H1 (cell line): ENCODE data around the gene CNOT6L. TPM values are rescaled to one million over a fixed set of nuclear protein-coding genes. Genes with fewer than 3 reads are reported as not detected.

Experiments used
- CTCF ChIA-PET: fragments of 300-600 bp; sonication (Branson Sonifier 250); formaldehyde crosslinking; loops from one replicate; lab custom pipeline; 2021; ENCODE audit not compliant: partially characterized antibody; lab: Charles Lee
- POLR2A ChIA-PET: fragments of 300-600 bp; sonication (Branson Sonifier 250); formaldehyde crosslinking; loops from one replicate; lab custom pipeline; 2021; ENCODE audit warnings: inconsistent platforms; ENCODE audit not compliant: partially characterized antibody; lab: Charles Lee
- DNase-seq, 2 experiments: peaks; one replicate each; pipeline versions ENCODE4 v3.0.0 to v3.0.0-alpha.2; 2010 to 2022; ENCODE audit warnings: low spot score in 2 of 2, low read depth in 1 of 2, mixed read lengths in 1 of 2
- FAIRE-seq: peaks from 2 replicates; lab custom pipeline; 2011; peaks lifted over from hg19 to GRCh38; lab: Jason Lieb, UNC
- H2AFZ ChIP-seq: 2 replicates; pipeline ENCODE4 v1.8.1; 2012; ENCODE audit warnings: low read length, inconsistent platforms
- H2AK5ac ChIP-seq: 2 replicates; pipeline ENCODE4 v1.6.1; 2013; ENCODE audit warnings: low read depth, low read length
- H2BK120ac ChIP-seq: replicated peaks from 2 replicates; pipeline ENCODE3; 2013; ENCODE audit warnings: low read depth, low read length, inconsistent platforms
- H2BK12ac ChIP-seq: 2 replicates; pipeline ENCODE4 v1.6.1; 2013; ENCODE audit warnings: low read depth, low read length
- H2BK15ac ChIP-seq: 2 replicates; pipeline ENCODE4 v1.6.1; 2013; ENCODE audit warnings: low read length
- H2BK20ac ChIP-seq: 2 replicates; pipeline ENCODE4 v1.6.1; 2013; ENCODE audit warnings: low read length
- H2BK5ac ChIP-seq: 2 replicates; pipeline ENCODE4 v1.6.1; 2013; ENCODE audit warnings: low read depth, low read length
- H3K14ac ChIP-seq: 2 replicates; pipeline ENCODE4 v1.6.1; 2013; ENCODE audit warnings: inconsistent platforms; ENCODE audit not compliant: insufficient read length
- H3K18ac ChIP-seq: 2 replicates; pipeline ENCODE4 v1.6.1; 2013; ENCODE audit warnings: low read length; ENCODE audit errors: extremely low read depth
- H3K23ac ChIP-seq: 2 replicates; pipeline ENCODE4 v1.6.1; 2013; ENCODE audit warnings: inconsistent platforms; ENCODE audit not compliant: insufficient read length
- H3K23me2 ChIP-seq: 2 replicates; pipeline ENCODE4 v1.6.1; 2013; ENCODE audit warnings: low read depth, low read length
- H3K27ac ChIP-seq: 2 replicates; pipeline ENCODE4 v1.6.1; 2011; ENCODE audit warnings: low read depth, low read length, inconsistent platforms
- H3K27me3 ChIP-seq, 4 experiments: replicated peaks in 1 of 4; 1 replicate in 1 of 4; 2 replicates in 3 of 4; pipeline versions ENCODE4 v1.6.1 to v1.8.1; 2011 to 2013; ENCODE audit warnings: low read length in 3 of 4, mild to moderate bottlenecking in 3 of 4, inconsistent platforms in 2 of 4, mixed read lengths in 2 of 4, moderate library complexity in 1 of 4; ENCODE audit not compliant: control insufficient read depth in 3 of 4, insufficient read depth in 3 of 4; ENCODE audit errors: extremely low read depth in 1 of 4
- H3K36me3 ChIP-seq, 4 experiments: 2 replicates each; pipeline versions ENCODE4 v1.6.1 to v1.8.1; 2011 to 2013; ENCODE audit warnings: mild to moderate bottlenecking in 4 of 4, low read length in 3 of 4, moderate library complexity in 2 of 4, control low read depth in 1 of 4, inconsistent platforms in 1 of 4; ENCODE audit not compliant: insufficient read depth in 4 of 4, control insufficient read depth in 2 of 4
- H3K4ac ChIP-seq: replicated peaks from 2 replicates; pipeline ENCODE3; 2013; ENCODE audit warnings: low read length, low read depth, mixed read lengths, inconsistent platforms; ENCODE audit not compliant: insufficient read length
- H3K4me1 ChIP-seq, 4 experiments: replicated peaks in 1 of 4; 1 replicate in 1 of 4; 2 replicates in 3 of 4; pipeline versions ENCODE4 v1.6.1 to v1.8.1; 2011 to 2013; ENCODE audit warnings: low read length in 3 of 4, inconsistent platforms in 2 of 4, mixed read lengths in 1 of 4; ENCODE audit not compliant: insufficient read depth in 4 of 4, control insufficient read depth in 3 of 4
- H3K4me2 ChIP-seq, 2 experiments: 2 replicates each; pipeline versions ENCODE4 v1.6.1 to v1.8.1; 2011 to 2013; ENCODE audit warnings: low read depth in 2 of 2, low read length in 2 of 2, control low read depth in 1 of 2, inconsistent platforms in 1 of 2, mild to moderate bottlenecking in 1 of 2; ENCODE audit not compliant: insufficient read depth in 1 of 2
- H3K4me3 ChIP-seq, 4 experiments: fragments of 200-600, 300-600 bp in 1 of 4; sonication (generic), shearing (Covaris generic), sonication (Bioruptor Twin) in 1 of 4; 2 replicates each; pipeline versions ENCODE4 v1.5.1 to v1.8.1; 2011 to 2016; ENCODE audit warnings: low read length in 4 of 4, low read depth in 3 of 4, control low read depth in 2 of 4, inconsistent platforms in 2 of 4, mild to moderate bottlenecking in 2 of 4, mixed read lengths in 1 of 4, moderate library complexity in 1 of 4; ENCODE audit not compliant: insufficient read depth in 2 of 4; ENCODE audit errors: extremely low read depth in 1 of 4
- H3K56ac ChIP-seq: replicated peaks from 2 replicates; pipeline ENCODE3; 2013; ENCODE audit warnings: low read depth, mild to moderate bottlenecking, mixed read lengths, low read length, inconsistent platforms; ENCODE audit not compliant: insufficient read length
- H3K79me1 ChIP-seq: 2 replicates; pipeline ENCODE4 v1.6.1; 2013; ENCODE audit warnings: low read depth, low read length, control low read depth
- H3K79me2 ChIP-seq, 2 experiments: 2 replicates each; pipeline versions ENCODE4 v1.6.1 to v1.8.1; 2012 to 2013; ENCODE audit warnings: low read length in 2 of 2, mild to moderate bottlenecking in 2 of 2, inconsistent platforms in 1 of 2; ENCODE audit not compliant: insufficient read depth in 2 of 2, control insufficient read depth in 1 of 2
- H3K9ac ChIP-seq, 4 experiments: replicated peaks in 1 of 4; 1 replicate in 1 of 4; 2 replicates in 3 of 4; pipeline versions ENCODE4 v1.6.1 to v1.8.1; 2011 to 2013; ENCODE audit warnings: low read depth in 3 of 4, low read length in 3 of 4, control low read depth in 2 of 4, mild to moderate bottlenecking in 2 of 4, moderate library complexity in 2 of 4, inconsistent platforms in 1 of 4; ENCODE audit errors: extremely low read depth in 1 of 4
- H3K9me3 ChIP-seq, 2 experiments: 2 replicates each; pipeline versions ENCODE4 v1.6.1 to v1.8.1; 2012 to 2013; ENCODE audit warnings: mild to moderate bottlenecking in 2 of 2, moderate library complexity in 2 of 2, control low read depth in 1 of 2, inconsistent platforms in 1 of 2, low read depth in 1 of 2, low read length in 1 of 2, mixed read lengths in 1 of 2; ENCODE audit not compliant: insufficient read depth in 2 of 2
- H4K20me1 ChIP-seq, 2 experiments: replicated peaks in 1 of 2; 2 replicates each; pipeline versions ENCODE3 to v1.8.1; 2011 to 2013; ENCODE audit warnings: inconsistent platforms in 2 of 2, low read length in 2 of 2, mild to moderate bottlenecking in 1 of 2; ENCODE audit not compliant: insufficient read depth in 2 of 2, control insufficient read depth in 1 of 2
- H4K5ac ChIP-seq: 2 replicates; pipeline ENCODE4 v1.6.1; 2013; ENCODE audit warnings: low read length, low read depth, mixed read lengths, inconsistent platforms; ENCODE audit not compliant: insufficient read length
- H4K8ac ChIP-seq: 2 replicates; pipeline ENCODE4 v1.8.0; 2013; ENCODE audit warnings: mild to moderate bottlenecking, moderate library complexity, low read length, inconsistent platforms; ENCODE audit not compliant: insufficient read depth; ENCODE audit errors: extremely low read depth
- H4K91ac ChIP-seq: replicated peaks from 2 replicates; pipeline ENCODE3; 2013; ENCODE audit warnings: low read length, mixed read lengths, inconsistent platforms; ENCODE audit not compliant: insufficient read length
- GTF2F1 ChIP-seq: IDR thresholded peaks from 2 replicates; pipeline ENCODE4 v1.6.1; 2012; ENCODE audit warnings: low read depth, low read length, improper control_type of control experiment, borderline replicate concordance
- SP1 ChIP-seq: IDR thresholded peaks from 2 replicates; pipeline ENCODE4 v1.6.1; 2011; ENCODE audit warnings: low read depth, low read length
- TCF12 ChIP-seq: IDR thresholded peaks from 2 replicates; pipeline ENCODE4 v1.6.1; 2011; ENCODE audit warnings: low read depth, mild to moderate bottlenecking, low read length
- WGBS, 2 experiments: shearing (Covaris generic) in 1 of 2; methylation state at CpG; one replicate each; pipeline versions ENCODE4 v1.1.6 to v1.1.7; 2013 to 2015; ENCODE audit warnings: low lambda C conversion rate in 2 of 2, mixed read lengths in 2 of 2, inconsistent platforms in 1 of 2, low coverage in 1 of 2, missing lambda C conversion rate in 1 of 2; ENCODE audit not compliant: insufficient replicate concordance in 2 of 2, insufficient coverage in 1 of 2, insufficient read length in 1 of 2; ENCODE audit errors: extremely low coverage in 1 of 2, missing lambda C conversion rate in 1 of 2; 5-methylcytosine and 5-hydroxymethylcytosine counted together
- polyA plus RNA-seq, 7 experiments: library from polyadenylated mRNA; depleted of rRNA in 3 of 7; stranded (reverse) in 5 of 7; unstranded in 2 of 7; fragments of >200 nt in 5 of 7; fragments of 200-250 nt in 2 of 7; gene quantifications; 1 replicate in 5 of 7; 2 replicates in 1 of 7; 4 replicates in 1 of 7; pipeline versions ENCODE4 v1.2.1 to v1.2.3, GENCODE V29; 2011 to 2013; ENCODE audit warnings: missing spikeins in 2 of 7, mixed read lengths in 2 of 7
- total RNA-seq: library from RNA; stranded (reverse); fragmentation: NEBNext Ultra II Directional; extraction: Animal tissue kit (Norgen Biotek cat#: 25700); gene quantifications from 2 replicates; pipeline ENCODE4 v1.2.1, GENCODE V29; 2021

Gene CNOT6L
- total and polyA plus RNA-seq, 2 of the 8 experiments (the other 6 are each of a cell fraction or from before 2014, with no cell fraction given) = 2.0 to 22.4 TPM

- Histone ChIP-seq H4K20me1 (no peaks in the 10 kb centered on the region), H3K4me3 (no peak overlapping the region), H3K56ac (no peak overlapping the region), H4K5ac (no peak overlapping the region), H4K91ac (no peak overlapping the region), H3K9me3 (no peaks in the 10 kb centered on the region), H3K23me2 (peaks cover 5% of the 10 kb centered on the region; the same call in 1 of the 2 replicates), H3K79me1 (no peaks in the 10 kb centered on the region), H3K4me2 (no peak overlapping the region), H2BK15ac (no peak overlapping the region), H3K4me1 (peaks cover 0 to 8% (median 2%) of the 10 kb centered on the region in 4 experiments; a peak in 3 of 7 replicates), H3K27ac (no peak overlapping the region), H3K4ac (no peak overlapping the region), H4K8ac (no peak overlapping the region), H3K36me3 (no peaks in the 10 kb centered on the region; a peak in 1 of 8 replicates), H2BK12ac (no peak overlapping the region), H2AFZ (no peak overlapping the region), H3K18ac (no peak overlapping the region), H2AK5ac (no peak overlapping the region), H3K27me3 (no peaks in the 10 kb centered on the region), H2BK20ac (no peak overlapping the region), H3K23ac (no peak overlapping the region), H3K79me2 (peaks cover 0 to 51% of the 10 kb centered on the region in 2 experiments; a peak in 3 of 4 replicates), H2BK120ac (no peak overlapping the region), H3K14ac (no peak overlapping the region), H3K9ac (no peak overlapping the region), H2BK5ac (no peak overlapping the region)
- FAIRE-seq (no peak), DNase-seq (no peak)
- TF ChIP-seq SP1 = no peak
- no peak for TF ChIP-seq GTF2F1
- no peak for TF ChIP-seq TCF12
- WGBS, 2 experiments = 89% methylated on average over 3 of the region's 3 CpGs; no CpG with 5 or more reads in 1 of the 2 experiments
- ChIA-PET POLR2A (no interaction called here), CTCF (interaction anchor here (0.7 to 0.9 kb wide), 2 partner anchors 14 to 820 kb away, joined by 3 read pairs; no protein-coding TSS in a partner anchor)
These were observed 46.1 kb upstream of the CNOT6L start for GRCh38 chr4:77865259-77865658.
